Colonic mucosa (tissue), 4 donors: ENCODE results near the gene ERGIC2. TPM values are rescaled to one million over a fixed set of nuclear protein-coding genes. Genes with fewer than 3 reads are reported as not detected.

Experiments used
- DNase-seq: peaks from one replicate; pipeline ENCODE4 v3.0.0-alpha.2; 2020
- H3K27ac ChIP-seq: fragments of 200-600 bp; one replicate; pipeline ENCODE4 v1.8.0; 2021
- H3K27me3 ChIP-seq: fragments of 200-600 bp; one replicate; pipeline ENCODE4 v1.8.0; 2021
- H3K36me3 ChIP-seq: fragments of 200-600 bp; one replicate; pipeline ENCODE4 v1.8.0; 2021
- H3K4me1 ChIP-seq: fragments of 200-600 bp; one replicate; pipeline ENCODE4 v1.8.0; 2021; ENCODE audit warnings: mild to moderate bottlenecking
- H3K4me3 ChIP-seq: fragments of 200-600 bp; one replicate; pipeline ENCODE4 v1.8.0; 2021
- H3K9ac ChIP-seq, 2 donors: one replicate each; pipeline ENCODE4 v1.7.0; 2013; ENCODE audit warnings: control low read depth in 2 of 2, low read depth in 2 of 2, low read length in 2 of 2
- H3K9me3 ChIP-seq: fragments of 200-600 bp; one replicate; pipeline ENCODE4 v1.8.0; 2021
- intact Hi-C: fragments of 100-400 bp; cut with DNase I; formaldehyde crosslinking; loops from one replicate; pipeline ENCODE4 v1.14.1; 2022
- total RNA-seq, 2 donors: library from RNA; stranded (reverse); fragmentation: NEBNext Ultra II Directional in 1 of 2; extraction: Animal tissue kit (Norgen Biotek cat#: 25700) in 1 of 2; gene quantifications; one replicate each; pipeline ENCODE4 v1.2.1, GENCODE V29; 2021
- TF ChIP-seq, protein P1 (sequence below): fragments of 200-600 bp; IDR thresholded peaks from one replicate; pipeline ENCODE4 v1.8.0; 2022; ENCODE audit warnings: antibody characterized with exemption, mild to moderate bottlenecking
- donor health status: healthy.
- donor health status: DM: no; HTN: no; CAD: no.
- donor health status: DM: no; HTN: no; CAD: no.

ERGIC2 gene
- total RNA-seq, 2 donors from 2014 or later, result 59.6 to 60.0 TPM

DNA sequence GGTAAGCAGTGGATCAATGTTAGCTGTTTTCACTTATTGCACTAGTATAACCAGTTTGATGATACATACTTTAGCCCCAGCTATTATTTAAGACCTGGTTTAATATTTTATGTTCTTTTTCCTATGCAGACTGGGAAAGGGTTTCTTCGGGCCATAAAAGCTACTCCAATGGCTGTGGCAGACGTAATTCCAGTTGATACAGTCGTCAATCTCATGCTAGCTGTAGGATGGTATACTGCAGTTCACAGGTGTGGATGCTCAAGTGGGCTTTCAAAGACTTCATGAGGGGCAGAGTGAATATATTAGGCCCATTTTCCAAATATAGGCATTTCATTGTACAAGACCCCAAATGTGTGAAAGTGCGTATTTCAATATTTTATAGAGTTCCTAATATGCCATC, 70.1 kb downstream of the ERGIC2 start:
- H3K4me1 ChIP-seq, result no peaks in the 10 kb centered on the region
- TF ChIP-seq, protein P1, sequence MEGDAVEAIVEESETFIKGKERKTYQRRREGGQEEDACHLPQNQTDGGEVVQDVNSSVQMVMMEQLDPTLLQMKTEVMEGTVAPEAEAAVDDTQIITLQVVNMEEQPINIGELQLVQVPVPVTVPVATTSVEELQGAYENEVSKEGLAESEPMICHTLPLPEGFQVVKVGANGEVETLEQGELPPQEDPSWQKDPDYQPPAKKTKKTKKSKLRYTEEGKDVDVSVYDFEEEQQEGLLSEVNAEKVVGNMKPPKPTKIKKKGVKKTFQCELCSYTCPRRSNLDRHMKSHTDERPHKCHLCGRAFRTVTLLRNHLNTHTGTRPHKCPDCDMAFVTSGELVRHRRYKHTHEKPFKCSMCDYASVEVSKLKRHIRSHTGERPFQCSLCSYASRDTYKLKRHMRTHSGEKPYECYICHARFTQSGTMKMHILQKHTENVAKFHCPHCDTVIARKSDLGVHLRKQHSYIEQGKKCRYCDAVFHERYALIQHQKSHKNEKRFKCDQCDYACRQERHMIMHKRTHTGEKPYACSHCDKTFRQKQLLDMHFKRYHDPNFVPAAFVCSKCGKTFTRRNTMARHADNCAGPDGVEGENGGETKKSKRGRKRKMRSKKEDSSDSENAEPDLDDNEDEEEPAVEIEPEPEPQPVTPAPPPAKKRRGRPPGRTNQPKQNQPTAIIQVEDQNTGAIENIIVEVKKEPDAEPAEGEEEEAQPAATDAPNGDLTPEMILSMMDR, result no peak
- no peaks in the 10 kb centered on the region for H3K9me3 ChIP-seq
- no peaks in the 10 kb centered on the region for H3K27me3 ChIP-seq
- no peak overlapping the region for H3K27ac ChIP-seq
- no peak overlapping the region for H3K9ac ChIP-seq
- intact Hi-C loops, result no loop called here
- no peak overlapping the region for H3K4me3 ChIP-seq
- no peaks in the 10 kb centered on the region for H3K36me3 ChIP-seq
- DNase-seq, result no peak

DNA sequence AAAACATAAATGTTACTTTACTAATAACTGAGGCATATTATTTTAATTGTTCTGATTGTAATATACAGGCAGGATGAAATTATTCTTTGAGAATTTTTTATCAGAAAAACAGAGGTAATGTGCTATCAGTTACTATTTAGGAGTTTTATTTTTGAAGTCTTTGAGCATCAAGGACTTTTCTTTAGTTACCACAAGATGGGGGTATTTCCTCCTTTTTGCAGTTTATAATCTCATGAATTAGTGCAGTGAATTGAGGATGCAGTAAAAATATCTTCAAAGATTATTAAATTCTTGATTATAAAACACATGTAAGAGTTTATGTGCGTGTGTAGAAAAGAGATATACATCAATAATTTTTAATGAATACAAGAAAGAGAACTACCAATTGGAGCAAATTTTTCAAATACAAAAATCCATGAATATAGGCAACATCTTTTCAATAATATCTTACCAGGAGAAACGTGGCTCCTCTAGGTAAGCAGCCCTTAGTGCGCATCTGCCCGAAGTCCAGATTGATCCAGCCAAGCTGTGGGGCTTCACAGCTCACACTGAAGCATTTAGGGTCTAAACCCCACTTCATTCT, 71.6 kb downstream of the ERGIC2 start:
- DNase-seq, result no peak
- H3K36me3 ChIP-seq, result no peaks in the 10 kb centered on the region
- H3K27ac ChIP-seq, result no peak overlapping the region
- no peak overlapping the region for H3K4me3 ChIP-seq
- intact Hi-C loops, result no loop called here
- TF ChIP-seq, protein P1, result no peak
- no peak overlapping the region for H3K9ac ChIP-seq
- H3K4me1 ChIP-seq, result no peaks in the 10 kb centered on the region
- no peaks in the 10 kb centered on the region for H3K9me3 ChIP-seq
- H3K27me3 ChIP-seq, result no peaks in the 10 kb centered on the region

DNA sequence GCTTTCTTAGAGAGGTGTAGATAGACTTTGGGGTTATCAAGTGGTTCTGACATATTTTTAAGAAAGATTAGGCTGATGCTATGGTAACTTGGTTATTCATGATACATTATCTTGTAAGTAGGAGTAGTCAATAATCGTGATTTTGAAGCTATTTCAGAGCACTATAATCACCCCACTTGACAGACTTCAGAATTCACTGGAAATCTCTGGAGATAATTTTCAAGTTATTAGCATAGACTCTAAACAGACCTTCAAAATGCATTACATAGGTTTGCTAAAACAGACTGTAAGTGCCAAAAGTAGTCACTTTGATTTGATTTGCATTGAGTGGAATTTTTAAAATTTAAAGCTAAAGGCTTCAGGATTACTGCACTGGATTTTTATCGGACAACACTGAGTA, 74.3 kb downstream of the ERGIC2 start:
- intact Hi-C loops, result no loop called here
- no peak overlapping the region for H3K4me3 ChIP-seq
- no peak overlapping the region for H3K9ac ChIP-seq
- DNase-seq, result no peak
- no peaks in the 10 kb centered on the region for H3K27me3 ChIP-seq
- no peaks in the 10 kb centered on the region for H3K4me1 ChIP-seq
- no peaks in the 10 kb centered on the region for H3K36me3 ChIP-seq
- H3K27ac ChIP-seq, result no peak overlapping the region
- H3K9me3 ChIP-seq, result no peaks in the 10 kb centered on the region
- TF ChIP-seq, protein P1, result no peak

DNA sequence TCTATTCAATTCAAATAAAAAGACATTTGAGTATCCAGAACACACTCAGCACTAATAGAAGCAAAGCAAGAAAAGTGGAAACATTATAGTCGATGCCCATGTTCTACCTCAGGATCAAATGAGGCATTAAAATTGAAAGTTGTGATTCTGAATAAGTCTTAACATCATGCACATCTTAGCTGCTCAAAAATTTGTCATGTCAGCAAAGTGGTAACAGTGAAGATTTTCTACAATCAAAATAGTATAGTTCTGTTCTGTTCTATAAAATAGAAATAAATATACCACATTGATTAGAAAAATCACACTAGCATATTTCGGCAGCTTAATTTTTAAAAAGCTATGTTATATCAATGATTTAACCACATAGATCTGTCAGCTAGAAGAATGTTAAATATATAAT, 74.7 kb downstream of the ERGIC2 start:
- intact Hi-C loops, result no loop called here
- TF ChIP-seq, protein P1, result no peak
- Histone ChIP-seq H3K4me1 (no peaks in the 10 kb centered on the region), H3K27ac (no peak overlapping the region), H3K9me3 (no peaks in the 10 kb centered on the region), H3K27me3 (no peaks in the 10 kb centered on the region), H3K36me3 (no peaks in the 10 kb centered on the region), H3K4me3 (no peak overlapping the region), H3K9ac (no peak overlapping the region)
- no peak for DNase-seq

DNA sequence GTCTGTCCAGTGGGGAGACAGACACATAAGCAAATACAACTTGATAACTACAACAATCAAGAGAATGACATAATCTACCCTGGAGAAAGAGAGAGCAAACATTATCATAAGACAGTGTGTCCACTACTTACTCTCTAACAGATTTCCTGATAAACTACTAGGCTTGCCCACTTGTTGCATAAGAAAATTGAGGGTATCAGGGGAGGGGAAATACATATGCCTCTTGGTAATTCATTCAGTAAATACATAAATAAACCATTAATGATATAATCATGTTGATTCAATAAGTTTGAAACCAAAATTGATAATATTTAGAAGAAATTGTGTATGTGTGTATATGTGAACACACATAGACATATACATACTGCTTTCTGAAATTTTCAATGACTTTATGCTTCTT, 76.6 kb downstream of the ERGIC2 start:
- intact Hi-C loops, result no loop called here
- Histone ChIP-seq H3K9ac (no peak overlapping the region), H3K4me1 (no peaks in the 10 kb centered on the region), H3K27me3 (no peaks in the 10 kb centered on the region), H3K27ac (no peak overlapping the region), H3K4me3 (no peak overlapping the region), H3K9me3 (no peaks in the 10 kb centered on the region), H3K36me3 (no peaks in the 10 kb centered on the region)
- DNase-seq, result no peak
- TF ChIP-seq, protein P1, result no peak

DNA sequence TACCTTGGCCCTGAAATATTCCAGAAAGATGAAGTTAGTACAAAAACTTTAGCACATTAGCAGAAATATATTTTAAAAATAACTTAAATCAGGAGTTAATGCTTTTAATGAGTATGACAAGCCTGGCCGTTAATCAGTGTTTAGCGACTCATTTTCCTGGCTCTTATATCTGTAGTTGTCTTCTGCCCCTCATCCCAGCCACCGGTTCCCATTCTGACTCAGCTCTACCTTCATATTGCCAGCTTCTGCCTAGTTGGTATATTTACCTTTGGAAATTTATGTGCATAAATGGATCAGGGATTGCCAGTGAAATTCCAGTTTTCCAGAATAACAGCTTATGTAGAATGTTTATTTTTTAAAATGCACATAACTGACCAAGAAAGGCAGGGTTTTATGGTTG, 79.9 kb downstream of the ERGIC2 start:
- intact Hi-C loops, result no loop called here
- no peaks in the 10 kb centered on the region for H3K27me3 ChIP-seq
- DNase-seq, result no peak
- H3K27ac ChIP-seq, result no peak overlapping the region
- no peaks in the 10 kb centered on the region for H3K4me1 ChIP-seq
- TF ChIP-seq, protein P1, result no peak
- no peaks in the 10 kb centered on the region for H3K36me3 ChIP-seq
- H3K4me3 ChIP-seq, result no peak overlapping the region
- no peaks in the 10 kb centered on the region for H3K9me3 ChIP-seq
- H3K9ac ChIP-seq, result no peak overlapping the region
